HG03064 (cell line): ENCODE measurements around the gene ZSWIM6.
A peak's percentile ranks its signal among the peaks of the same experiment; 100 is the strongest.

Experiments used
- ATAC-seq: cut with Tn5 transposase; IDR thresholded peaks from one replicate; pipeline ENCODE4 v1.9.1; 2021; ENCODE audit warnings: low read depth; ENCODE audit not compliant: unreplicated experiment

ZSWIM6 gene

DNA sequence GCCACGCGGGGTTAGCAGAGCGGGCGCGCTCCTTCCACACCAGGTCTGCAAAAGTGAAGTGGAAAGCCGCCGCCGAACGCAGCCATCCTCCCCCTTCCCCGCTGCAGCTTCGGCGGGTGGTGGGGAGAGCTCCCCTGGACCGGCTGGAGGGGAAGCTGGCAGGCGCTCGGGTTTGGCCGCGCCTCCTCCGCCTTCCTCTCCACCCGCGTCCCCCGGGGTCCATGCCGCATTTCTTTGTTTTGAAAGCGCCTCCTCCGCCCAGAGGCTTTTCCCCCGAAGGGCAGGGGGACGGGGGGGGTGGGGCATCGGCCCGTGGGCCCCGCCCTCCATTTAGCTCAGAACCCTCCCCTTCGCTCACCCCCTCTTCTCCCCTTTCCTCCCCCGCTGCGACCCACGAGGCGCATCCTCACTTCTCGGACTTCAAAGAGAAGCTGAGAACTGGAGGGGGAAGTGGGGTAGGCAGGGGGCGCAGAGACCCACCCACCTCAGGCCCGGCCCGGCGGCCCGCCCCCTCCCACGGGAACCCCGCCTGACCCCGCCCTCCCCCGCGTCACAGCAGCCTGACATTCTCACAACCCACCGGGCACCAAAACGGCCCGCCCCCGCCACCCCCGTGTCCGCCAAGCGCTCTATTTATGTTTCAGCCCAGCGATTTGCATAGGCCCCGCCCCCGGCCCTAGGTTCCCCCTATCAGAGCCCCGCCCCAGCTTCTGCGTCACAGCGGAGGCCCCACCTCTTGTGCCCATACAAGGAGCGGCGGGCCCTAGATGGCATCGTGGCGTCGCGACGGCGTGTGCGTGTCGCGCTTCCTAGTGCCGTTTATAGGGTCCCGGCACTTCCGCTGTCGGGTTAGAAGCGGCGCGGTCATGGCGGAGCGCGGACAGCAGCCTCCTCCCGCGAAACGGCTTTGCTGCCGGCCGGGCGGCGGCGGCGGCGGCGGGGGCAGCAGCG is at the start of gene ZSWIM6:
Gene ZSWIM6 (plus strand): TSS at position 852 of the 951 bp plus-strand sequence. CDS start 15 bp downstream, at position 867.
- ATAC-seq = peak; percentile 62

GRCh38 chr5:61283471-61283870 is 48.6 kb upstream of the ZSWIM6 start:
- no peak for ATAC-seq

DNA sequence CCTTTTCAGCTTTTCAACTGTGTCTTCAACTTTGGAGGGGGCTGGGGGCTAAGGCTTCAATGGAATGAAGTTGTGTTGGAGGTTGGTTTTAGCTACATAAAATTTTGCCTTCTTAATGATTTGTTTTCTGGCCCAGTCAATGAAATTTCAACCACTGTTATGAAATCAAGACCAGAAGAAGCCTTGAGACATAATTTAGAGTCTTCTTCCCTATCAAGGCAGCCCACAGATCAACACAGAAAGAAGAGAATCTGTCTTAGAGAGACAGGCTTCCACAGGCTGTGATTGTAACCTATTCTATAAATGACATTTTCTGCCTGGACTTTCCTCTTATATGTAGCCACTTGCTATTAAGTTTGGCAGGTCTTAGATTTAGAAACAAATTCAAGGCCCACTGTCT is 46.5 kb upstream of the ZSWIM6 start:
- no peak for ATAC-seq

GRCh38 chr5:61286446-61287132 is 45.5 kb upstream of the ZSWIM6 start:
- ATAC-seq = no peak

- ATAC-seq = no peak
These were observed 44.6 kb upstream of the ZSWIM6 start for GRCh38 chr5:61287474-61287873.

GRCh38 chr5:61289241-61289640 is 42.8 kb upstream of the ZSWIM6 start:
- no peak for ATAC-seq

- ATAC-seq = no peak
These were observed 42.3 kb upstream of the ZSWIM6 start for GRCh38 chr5:61289669-61290306.

- ATAC-seq = no peak
These were observed 41.3 kb upstream of the ZSWIM6 start for GRCh38 chr5:61290791-61291210.

GRCh38 chr5:61292062-61292657 is 39.9 kb upstream of the ZSWIM6 start:
- no peak for ATAC-seq

GRCh38 chr5:61293071-61293470 is 39.0 kb upstream of the ZSWIM6 start:
- ATAC-seq = no peak

DNA sequence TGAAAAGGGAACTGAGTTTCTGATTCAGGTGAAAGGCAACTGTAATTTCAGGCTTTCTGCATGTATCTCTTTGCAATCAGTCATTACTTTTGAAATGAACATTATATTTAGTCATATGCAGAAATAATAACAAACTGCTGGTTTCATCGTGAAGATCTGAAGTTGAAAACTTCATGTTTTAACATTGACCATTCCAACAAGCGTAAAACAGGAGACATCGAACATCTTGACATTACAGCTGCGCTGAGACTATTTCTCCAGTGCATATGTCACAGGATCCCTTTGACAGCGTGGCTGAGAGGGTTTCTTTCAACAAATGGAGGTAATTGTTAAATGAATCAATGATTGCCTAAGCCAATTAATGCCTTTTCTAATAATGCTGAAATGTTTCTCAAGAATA is 38.2 kb upstream of the ZSWIM6 start:
- ATAC-seq = no peak

DNA sequence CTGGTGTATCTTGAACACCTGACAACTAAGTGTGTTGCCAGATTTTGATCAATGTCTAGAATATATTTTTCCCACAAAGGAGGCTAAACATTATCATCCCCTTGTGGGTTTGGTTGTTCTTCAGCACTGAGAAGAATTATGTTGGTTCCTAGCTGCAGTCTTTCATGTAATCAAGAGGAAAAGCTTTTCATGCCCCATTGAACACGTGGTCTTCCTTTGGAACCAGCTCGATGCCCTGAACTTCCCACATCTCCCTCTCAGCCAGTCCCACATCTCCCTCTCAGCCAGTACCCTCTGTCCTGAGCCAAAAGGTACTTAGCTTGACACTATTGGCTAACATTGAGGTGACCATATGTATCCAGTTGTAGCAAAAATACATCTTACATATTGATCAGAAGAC is 36.7 kb upstream of the ZSWIM6 start:
- ATAC-seq = no peak

- no peak for ATAC-seq
These were observed 34.0 kb upstream of the ZSWIM6 start for GRCh38 chr5:61298066-61298465.

DNA sequence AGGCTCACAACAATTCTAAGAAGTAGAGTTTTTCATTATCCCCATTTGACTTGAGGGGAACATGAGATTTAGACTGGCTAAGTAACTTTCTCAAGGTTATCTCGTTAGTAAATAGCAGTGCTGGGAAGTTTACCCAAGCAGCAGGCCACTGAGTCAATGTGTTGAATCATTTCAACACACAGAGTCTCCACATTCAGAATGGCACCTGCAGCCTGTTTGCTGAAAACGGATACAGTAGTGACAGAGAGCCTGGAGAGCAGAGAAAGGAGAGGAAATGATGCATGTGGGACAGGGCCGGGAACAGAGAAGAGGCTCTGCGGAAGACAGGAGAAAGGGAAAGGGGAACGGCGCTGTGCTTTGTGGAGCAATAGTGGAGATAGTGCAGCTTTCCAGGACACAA is 33.5 kb upstream of the ZSWIM6 start:
- ATAC-seq = no peak

DNA sequence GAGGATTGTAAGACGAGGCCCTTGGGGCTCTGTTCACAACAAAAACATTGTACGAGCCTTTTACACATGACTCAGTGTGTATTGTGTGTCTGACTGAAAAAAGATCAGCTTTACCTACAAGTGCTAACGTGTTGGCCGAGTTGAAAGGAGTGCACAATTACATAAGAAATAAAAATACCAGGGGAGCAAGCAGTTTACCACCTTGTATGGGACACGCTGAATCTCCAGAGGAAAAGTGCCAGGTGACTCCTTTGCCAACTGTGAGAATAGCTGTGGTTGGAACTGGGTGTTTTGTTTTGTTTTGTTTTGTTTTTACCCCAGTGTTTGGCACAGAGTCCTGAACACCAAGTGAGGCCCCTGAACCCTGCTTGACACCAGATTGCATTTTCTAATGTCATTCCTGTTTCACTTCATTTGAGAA is 32.8 kb upstream of the ZSWIM6 start:
- ATAC-seq = no peak

DNA sequence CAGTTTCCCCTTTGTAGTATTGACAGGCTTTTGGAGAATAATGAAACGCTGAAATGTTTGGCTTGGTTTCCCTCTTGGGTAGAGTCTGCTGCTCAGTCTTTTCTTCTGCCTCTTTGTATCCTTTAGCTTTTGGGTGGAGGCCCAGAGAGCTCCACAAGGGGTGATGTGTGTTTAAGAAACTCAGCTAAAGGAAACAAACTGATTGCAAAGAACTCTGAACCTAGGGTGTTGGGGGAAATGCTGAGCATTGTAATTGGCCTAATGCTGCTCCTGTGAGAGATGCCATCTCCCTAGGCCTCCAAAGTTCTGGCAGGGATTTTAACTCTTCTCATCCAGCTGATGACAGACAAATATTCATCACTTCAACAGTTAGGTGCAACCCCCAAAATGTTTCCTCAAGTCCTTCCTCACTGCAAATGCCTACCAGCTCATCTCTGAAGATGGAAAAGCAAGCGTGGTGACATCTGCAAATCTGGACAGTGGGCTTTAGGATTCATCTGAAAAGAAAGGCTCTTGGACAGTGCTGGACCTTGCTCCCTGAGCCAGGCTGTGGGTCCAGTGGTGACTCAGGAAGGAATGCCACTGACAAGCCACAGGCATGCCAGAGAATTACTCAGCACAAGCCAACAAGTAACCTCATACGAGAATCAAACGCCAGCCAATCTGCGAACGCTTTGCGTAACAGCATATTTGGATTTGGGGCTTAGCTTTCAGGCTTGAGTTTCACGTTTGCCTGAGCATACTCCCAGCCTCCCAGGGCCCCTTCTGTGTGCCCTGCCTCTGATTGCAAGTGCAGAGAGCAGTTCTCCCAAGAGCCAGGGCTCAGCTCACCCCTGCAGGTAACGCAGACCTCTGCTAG is 30.5 kb upstream of the ZSWIM6 start:
- no peak for ATAC-seq

- no peak for ATAC-seq
These were observed 29.9 kb upstream of the ZSWIM6 start for GRCh38 chr5:61302200-61302563.

- ATAC-seq = no peak
These were observed 28.7 kb upstream of the ZSWIM6 start for GRCh38 chr5:61303346-61303745.

GRCh38 chr5:61304590-61305381 is 27.3 kb upstream of the ZSWIM6 start:
- ATAC-seq = no peak
